ENCODE measurements around the gene TERC.

DNA sequence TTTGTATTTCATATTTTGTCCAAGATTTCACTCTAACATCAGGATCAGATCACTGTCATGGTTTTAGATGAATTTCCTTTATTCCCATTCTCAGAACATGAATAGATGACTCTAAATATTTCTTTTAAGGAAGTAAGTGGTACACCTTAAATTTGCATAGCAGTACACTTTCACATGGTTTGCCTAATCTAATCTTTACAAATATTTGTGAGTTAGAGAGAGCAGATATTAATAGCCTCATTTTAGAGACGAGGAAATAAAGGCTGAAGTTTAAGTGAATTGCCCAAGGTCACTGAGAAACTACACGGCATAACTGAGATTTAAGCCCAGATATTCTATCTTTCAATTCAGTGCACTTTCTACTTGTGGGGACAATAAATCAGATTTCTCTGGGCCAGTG lies 14.2 kb downstream of the TERC start:
- TF ChIP-seq CTCF (IDR thresholded peaks at IDR 0.05) (no peak), POLR2A (IDR thresholded peaks at IDR 0.05; ENCODE audit: low read depth) (no peak)
